Endothelial cell of umbilical vein (primary cell): ENCODE measurements around the gene NUP205. TPM values are rescaled to one million over a fixed set of nuclear protein-coding genes. Genes with fewer than 3 reads are reported as not detected.
A peak's percentile ranks its signal among the peaks of the same experiment; 100 is the strongest.

Experiments used
- BruUV-seq: library from RNA; stranded (reverse); fragments of 400-500 nt; replicated peaks from 2 replicates; lab custom pipeline; 2021; lab: Mats Ljungman, UMichigan
- CTCF ChIA-PET: fragments of 300-600, 350-600 bp; sonication (Branson Sonifier 250); formaldehyde crosslinking; loops from one replicate; lab custom pipeline; 2021; ENCODE audit warnings: antibody characterized with exemption, inconsistent platforms; lab: Charles Lee
- POLR2A ChIA-PET: fragments of 300-600, 350-600 bp; sonication (Branson Sonifier 250); formaldehyde crosslinking; loops from one replicate; lab custom pipeline; 2021; ENCODE audit warnings: antibody characterized with exemption, inconsistent platforms; lab: Charles Lee
- DNase-seq: peaks from one replicate; pipeline ENCODE4 v3.0.0-alpha.2; 2011; ENCODE audit warnings: low read depth, low spot score
- FAIRE-seq: peaks from 2 replicates; lab custom pipeline; 2011; peaks lifted over from hg19 to GRCh38; lab: Jason Lieb, UNC
- H2AFZ ChIP-seq: 2 replicates; pipeline ENCODE4 v1.6.0; 2012; ENCODE audit warnings: low read depth, low read length, control low read depth, inconsistent platforms
- H3K27ac ChIP-seq: 2 replicates; pipeline ENCODE4 v1.5.1; 2011; ENCODE audit warnings: low read depth, mild to moderate bottlenecking, control low read depth, low read length, moderate library complexity; ENCODE audit not compliant: insufficient read depth
- H3K27me3 ChIP-seq, 2 experiments: 2 replicates each; pipeline versions ENCODE4 v1.6.0 to v1.6.1; 2011; ENCODE audit warnings: low read length in 2 of 2, mixed read lengths in 1 of 2; ENCODE audit not compliant: control insufficient read depth in 2 of 2, insufficient read depth in 2 of 2
- H3K36me3 ChIP-seq, 2 experiments: 2 replicates in 1 of 2; 3 replicates in 1 of 2; pipeline ENCODE4 v1.5.1; 2011; ENCODE audit warnings: low read length in 2 of 2, mild to moderate bottlenecking in 1 of 2, moderate library complexity in 1 of 2; ENCODE audit not compliant: control insufficient read depth in 2 of 2, insufficient read depth in 2 of 2; ENCODE audit errors: extremely low read depth in 1 of 2
- H3K4me1 ChIP-seq: 3 replicates; pipeline ENCODE4 v1.5.1; 2011; ENCODE audit warnings: mild to moderate bottlenecking, low read length; ENCODE audit not compliant: control insufficient read depth, insufficient read depth; ENCODE audit errors: extremely low read depth
- H3K4me2 ChIP-seq: 2 replicates; pipeline ENCODE4 v1.6.1; 2011; ENCODE audit warnings: low read length, control low read depth, mixed read lengths; ENCODE audit not compliant: insufficient read depth
- H3K4me3 ChIP-seq, 3 experiments: fragments of 200-600 bp in 1 of 3; sonication (generic), shearing (Covaris generic) in 1 of 3; replicated peaks in 1 of 3; 2 replicates each; pipeline ENCODE4 v1.5.1; 2011 to 2016; ENCODE audit warnings: control low read depth in 3 of 3, low read length in 3 of 3, mild to moderate bottlenecking in 2 of 3, inconsistent platforms in 1 of 3, low read depth in 1 of 3, moderate library complexity in 1 of 3; ENCODE audit not compliant: insufficient read depth in 1 of 3
- H3K79me2 ChIP-seq: 2 replicates; pipeline ENCODE4 v1.6.0; 2012; ENCODE audit warnings: low read length, inconsistent platforms; ENCODE audit not compliant: control insufficient read depth, insufficient read depth
- H3K9ac ChIP-seq: replicated peaks from 2 replicates; pipeline ENCODE3; 2011; ENCODE audit warnings: low read length, control low read depth; ENCODE audit not compliant: insufficient read depth; ENCODE audit errors: extremely low read depth
- H3K9me1 ChIP-seq: replicated peaks from 3 replicates; pipeline ENCODE4 v1.6.0; 2011; ENCODE audit warnings: mild to moderate bottlenecking, low read length; ENCODE audit not compliant: control insufficient read depth, insufficient read depth; ENCODE audit errors: extremely low read depth
- H3K9me3 ChIP-seq: replicated peaks from 2 replicates; pipeline ENCODE4 v1.5.1; 2012; ENCODE audit warnings: low read length, inconsistent platforms; ENCODE audit not compliant: control insufficient read depth, insufficient read depth
- H4K20me1 ChIP-seq: replicated peaks from 2 replicates; pipeline ENCODE3; 2011; ENCODE audit warnings: mild to moderate bottlenecking, low read length; ENCODE audit not compliant: control insufficient read depth, insufficient read depth; ENCODE audit errors: extremely low read depth
- EZH2 ChIP-seq: IDR thresholded peaks from 2 replicates; pipeline ENCODE4 v1.6.1; 2012; ENCODE audit warnings: borderline replicate concordance, low read depth, mild to moderate bottlenecking, moderate library complexity, low read length, inconsistent platforms; ENCODE audit not compliant: severe bottlenecking
- FOS ChIP-seq: IDR thresholded peaks from 2 replicates; pipeline ENCODE4 v1.6.1; 2011; ENCODE audit warnings: mild to moderate bottlenecking, low read length, moderate library complexity, borderline replicate concordance; ENCODE audit not compliant: insufficient read depth
- GATA2 ChIP-seq: IDR thresholded peaks from 2 replicates; pipeline ENCODE4 v1.7.0; 2011; ENCODE audit warnings: low read depth, mild to moderate bottlenecking, moderate library complexity, mixed read lengths, low read length; ENCODE audit not compliant: insufficient read length, insufficient read depth
- JUN ChIP-seq: IDR thresholded peaks from 2 replicates; pipeline ENCODE4 v1.6.1; 2011; ENCODE audit warnings: borderline replicate concordance, low read depth; ENCODE audit not compliant: insufficient read length, insufficient read depth
- MYC ChIP-seq: IDR thresholded peaks from one replicate; pipeline ENCODE4 v1.6.1; 2011; ENCODE audit warnings: mild to moderate bottlenecking, low read depth, low read length
- POLR2A ChIP-seq: IDR thresholded peaks from 2 replicates; pipeline ENCODE4 v1.6.1; 2012; ENCODE audit warnings: low read depth, mild to moderate bottlenecking, control low read depth, low read length
- POLR2AphosphoS5 ChIP-seq: IDR thresholded peaks from 2 replicates; pipeline ENCODE4 v1.6.1; 2012; ENCODE audit warnings: low read depth, mild to moderate bottlenecking, control low read depth, low read length, moderate library complexity; ENCODE audit not compliant: insufficient read depth
- dilution Hi-C: fragments of 300-500 bp; cut with MboI; formaldehyde crosslinking; loops from one replicate; pipeline ENCODE4 v1.15.0; 2019; ENCODE audit warnings: low sequenced_read_pairs; ENCODE audit not compliant: extremely low pct_ligation_motif_present
- intact Hi-C: fragments of 100-400 bp; cut with micrococcal nuclease; formaldehyde crosslinking; loops from one replicate; pipeline ENCODE4 v1.10.0; 2022
- polyA plus RNA-seq, 4 experiments: library from polyadenylated mRNA; depleted of rRNA in 3 of 4; stranded (reverse) in 3 of 4; unstranded in 1 of 4; fragments of >200 nt; gene quantifications; 2 replicates each; pipeline versions ENCODE4 v1.2.1 to v1.2.3, GENCODE V29; 2011 to 2012; ENCODE audit warnings: missing spikeins in 1 of 4
- total RNA-seq: library from RNA; stranded (reverse); gene quantifications from 2 replicates; pipeline ENCODE4 v1.2.3, GENCODE V29; 2021
- TF ChIP-seq, protein P1 (sequence below), 2 donors: IDR thresholded peaks; 1 replicate in 1 of 2; 2 replicates in 1 of 2; pipeline ENCODE4 v1.5.1; 2011; ENCODE audit warnings: low read length in 2 of 2, mild to moderate bottlenecking in 2 of 2, moderate library complexity in 2 of 2, control low read depth in 1 of 2, inconsistent platforms in 1 of 2, low read depth in 1 of 2; ENCODE audit not compliant: insufficient read depth in 1 of 2; ENCODE audit errors: extremely low read depth in 1 of 2
- TF ChIP-seq, protein P2 (sequence below): IDR thresholded peaks from 2 replicates; pipeline ENCODE4 v1.6.1; 2011; ENCODE audit not compliant: insufficient read depth, insufficient read length

The NUP205 gene
- total and polyA plus RNA-seq, 2 donors (not counting 3 experiments of a cell fraction or from before 2014, with no cell fraction given), result 48.8 to 81.3 TPM

DNA sequence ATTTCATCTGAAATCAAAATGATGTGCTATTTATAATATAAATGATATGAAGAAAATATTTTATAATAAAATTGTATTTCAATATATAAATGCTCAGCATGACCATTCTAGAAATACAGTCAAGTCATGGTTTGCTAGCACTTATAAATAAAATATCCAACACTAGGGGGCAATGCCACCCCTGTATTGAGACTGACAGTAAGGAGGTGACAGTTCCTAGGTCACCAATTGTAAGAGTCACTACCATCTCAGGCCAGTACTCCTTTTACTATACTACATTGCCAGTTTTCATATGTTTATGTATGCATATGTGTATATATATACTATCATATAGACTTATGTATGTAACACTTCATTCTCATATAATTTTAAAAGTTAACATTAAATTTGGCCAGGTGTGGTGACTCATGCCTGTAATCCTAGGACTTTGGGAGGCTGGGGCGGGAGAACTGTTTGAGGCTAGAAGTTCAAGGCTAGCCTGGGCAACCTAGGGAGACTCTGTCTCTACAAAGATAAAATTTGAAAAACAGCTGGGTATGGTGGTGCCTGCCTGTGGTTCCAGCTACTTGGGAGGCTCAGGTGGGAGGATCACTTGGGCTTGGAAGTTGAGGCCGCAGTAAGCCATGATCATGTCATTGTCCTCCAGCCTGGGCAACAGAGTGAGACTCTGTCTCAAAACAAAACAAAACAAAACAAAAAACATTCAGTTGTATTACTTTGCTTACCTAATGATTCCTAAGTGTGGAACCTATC, 45.4 kb upstream of the NUP205 start:
- Histone ChIP-seq H4K20me1 (peaks cover 3% of the 10 kb centered on the region), H3K27me3 (no peaks in the 10 kb centered on the region), H3K27ac (no peak overlapping the region), H3K4me3 (no peak overlapping the region), H3K36me3 (no peaks in the 10 kb centered on the region), H3K4me2 (no peak overlapping the region), H3K9me1 (no peaks in the 10 kb centered on the region), H2AFZ (no peak overlapping the region), H3K79me2 (peaks cover 26% of the 10 kb centered on the region), H3K4me1 (peaks cover 19% of the 10 kb centered on the region), H3K9me3 (no peaks in the 10 kb centered on the region), H3K9ac (no peak overlapping the region)
- no peak for FAIRE-seq
- dilution Hi-C loops (no loop called here), intact Hi-C loops (loop anchor here (5.0 kb wide), 3 partner anchors 135 to 300 kb away; partner anchors contain the start of genes STMP1 and WDR91)
- DNase-seq, result peak; percentile 68
- ChIA-PET POLR2A (no interaction called here), CTCF (interaction anchor here (1.1 to 1.4 kb wide), 3 partner anchors 48 to 238 kb away, joined by 3 to 6 read pairs (median 5); no protein-coding TSS in a partner anchor)
- BruUV-seq, result no TSS peak
- TF ChIP-seq FOS, result no peak
- TF ChIP-seq, protein P1, sequence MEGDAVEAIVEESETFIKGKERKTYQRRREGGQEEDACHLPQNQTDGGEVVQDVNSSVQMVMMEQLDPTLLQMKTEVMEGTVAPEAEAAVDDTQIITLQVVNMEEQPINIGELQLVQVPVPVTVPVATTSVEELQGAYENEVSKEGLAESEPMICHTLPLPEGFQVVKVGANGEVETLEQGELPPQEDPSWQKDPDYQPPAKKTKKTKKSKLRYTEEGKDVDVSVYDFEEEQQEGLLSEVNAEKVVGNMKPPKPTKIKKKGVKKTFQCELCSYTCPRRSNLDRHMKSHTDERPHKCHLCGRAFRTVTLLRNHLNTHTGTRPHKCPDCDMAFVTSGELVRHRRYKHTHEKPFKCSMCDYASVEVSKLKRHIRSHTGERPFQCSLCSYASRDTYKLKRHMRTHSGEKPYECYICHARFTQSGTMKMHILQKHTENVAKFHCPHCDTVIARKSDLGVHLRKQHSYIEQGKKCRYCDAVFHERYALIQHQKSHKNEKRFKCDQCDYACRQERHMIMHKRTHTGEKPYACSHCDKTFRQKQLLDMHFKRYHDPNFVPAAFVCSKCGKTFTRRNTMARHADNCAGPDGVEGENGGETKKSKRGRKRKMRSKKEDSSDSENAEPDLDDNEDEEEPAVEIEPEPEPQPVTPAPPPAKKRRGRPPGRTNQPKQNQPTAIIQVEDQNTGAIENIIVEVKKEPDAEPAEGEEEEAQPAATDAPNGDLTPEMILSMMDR (IDR thresholded peaks at IDR 0.05; ENCODE audit: extremely low read depth in 1 of 2, insufficient read depth in 1 of 2, low read depth in 1 of 2, low read length in 2 of 2), result peak; percentile 34 to 36

DNA sequence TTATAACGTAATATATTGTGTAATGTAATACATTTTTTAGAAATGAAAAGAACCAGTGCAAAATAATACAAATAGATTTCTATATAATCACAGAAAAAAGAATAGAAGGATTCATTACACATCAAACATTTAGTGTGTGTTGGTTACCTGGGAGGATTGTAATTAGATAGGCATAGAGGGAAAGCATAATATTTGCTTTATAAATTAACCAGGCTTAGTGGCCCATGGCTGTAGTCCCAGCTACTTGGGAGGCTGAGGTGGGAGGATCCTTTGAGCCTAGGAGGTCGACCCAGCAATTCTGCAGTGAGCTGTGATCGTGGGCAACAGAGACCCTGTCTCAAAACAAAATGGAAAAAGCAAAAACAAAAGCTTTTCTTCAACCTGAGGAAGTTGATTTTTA, 42.9 kb upstream of the NUP205 start:
- intact Hi-C loops (loop anchor here (5.0 kb wide), 3 partner anchors 132 to 303 kb away; partner anchors contain the start of genes STMP1 and WDR91), dilution Hi-C loops (no loop called here)
- Histone ChIP-seq H3K4me2 (no peak overlapping the region), H3K9me1 (no peaks in the 10 kb centered on the region), H3K4me3 (no peak overlapping the region), H4K20me1 (no peaks in the 10 kb centered on the region), H3K79me2 (peaks cover under 1% of the 10 kb centered on the region), H2AFZ (no peak overlapping the region), H3K36me3 (no peaks in the 10 kb centered on the region), H3K9ac (no peak overlapping the region), H3K27me3 (no peaks in the 10 kb centered on the region), H3K27ac (no peak overlapping the region), H3K9me3 (no peaks in the 10 kb centered on the region), H3K4me1 (peaks cover 6% of the 10 kb centered on the region)
- ChIA-PET CTCF (interaction anchor here (1.0 kb wide), 1 partner anchor 8 kb away, joined by 4 read pairs; no protein-coding TSS in a partner anchor), POLR2A (no interaction called here)
- TF ChIP-seq FOS, result no peak
- TF ChIP-seq, protein P1 (IDR thresholded peaks at IDR 0.05; ENCODE audit: extremely low read depth in 1 of 2, insufficient read depth in 1 of 2, low read depth in 1 of 2, low read length in 2 of 2), result no peak
- TF ChIP-seq POLR2A, result no peak
- TF ChIP-seq POLR2AphosphoS5, result no peak
- no peak for TF ChIP-seq GATA2
- no peak for TF ChIP-seq JUN
- TF ChIP-seq EZH2, result no peak
- TF ChIP-seq MYC, result no peak
- TF ChIP-seq, protein P2, sequence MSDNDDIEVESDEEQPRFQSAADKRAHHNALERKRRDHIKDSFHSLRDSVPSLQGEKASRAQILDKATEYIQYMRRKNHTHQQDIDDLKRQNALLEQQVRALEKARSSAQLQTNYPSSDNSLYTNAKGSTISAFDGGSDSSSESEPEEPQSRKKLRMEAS, result no peak
- no peak for FAIRE-seq
- DNase-seq, result no peak
- BruUV-seq, result no TSS peak
